HG03108 (cell line): Measurements from ENCODE around the gene RAB36.
"Not testable (repeated sequence)": the region's sequence is repeated elsewhere in the genome, so short reads cannot be mapped to it uniquely, and the experiment has no call there.

Source experiments
- ATAC-seq: cut with Tn5 transposase; IDR thresholded peaks from one replicate; pipeline ENCODE4 v1.9.1; 2021; ENCODE audit warnings: moderate library complexity; ENCODE audit not compliant: unreplicated experiment

Gene RAB36

DNA sequence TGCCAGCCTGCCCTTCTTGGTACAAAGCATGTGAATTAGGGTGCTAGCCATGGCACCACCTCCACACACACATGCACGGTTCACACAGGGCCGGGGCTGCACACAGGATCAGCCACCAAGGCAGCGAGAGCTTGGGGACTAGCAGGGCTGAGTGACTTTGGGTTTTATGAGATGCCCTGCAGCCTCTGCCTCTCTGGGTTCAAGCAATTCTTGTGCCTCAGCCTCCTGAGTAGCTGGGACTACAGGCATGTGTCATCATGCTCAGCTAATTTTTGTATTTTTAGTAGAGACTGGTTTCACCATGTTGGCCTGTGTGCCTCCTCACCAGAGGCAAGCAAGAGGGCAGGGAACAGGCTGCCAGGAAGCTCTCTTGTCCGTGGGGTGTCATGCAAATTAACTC, 8.3 kb upstream of the RAB36 start:
- not testable (repeated sequence) for ATAC-seq

DNA sequence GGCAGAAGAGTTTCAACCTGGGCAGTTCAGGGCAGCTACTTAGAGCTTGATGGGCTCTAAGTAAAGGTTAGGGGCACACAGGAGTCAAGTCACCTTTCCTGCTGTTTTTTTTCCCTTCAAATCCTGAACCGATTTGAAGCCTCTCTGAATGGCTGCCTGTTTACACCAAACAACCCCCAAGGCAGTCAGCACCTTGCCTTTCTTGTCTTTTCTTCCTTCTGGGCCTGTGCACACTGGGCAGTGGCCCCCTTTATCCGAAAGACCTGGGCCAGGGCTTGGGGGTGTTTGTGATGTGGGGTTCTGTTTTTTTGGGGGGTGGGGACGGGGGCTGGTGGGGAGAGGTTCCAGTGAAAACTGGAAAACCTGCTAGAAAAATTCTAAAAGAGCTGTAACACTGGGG, 7.8 kb upstream of the RAB36 start:
- no peak for ATAC-seq

DNA sequence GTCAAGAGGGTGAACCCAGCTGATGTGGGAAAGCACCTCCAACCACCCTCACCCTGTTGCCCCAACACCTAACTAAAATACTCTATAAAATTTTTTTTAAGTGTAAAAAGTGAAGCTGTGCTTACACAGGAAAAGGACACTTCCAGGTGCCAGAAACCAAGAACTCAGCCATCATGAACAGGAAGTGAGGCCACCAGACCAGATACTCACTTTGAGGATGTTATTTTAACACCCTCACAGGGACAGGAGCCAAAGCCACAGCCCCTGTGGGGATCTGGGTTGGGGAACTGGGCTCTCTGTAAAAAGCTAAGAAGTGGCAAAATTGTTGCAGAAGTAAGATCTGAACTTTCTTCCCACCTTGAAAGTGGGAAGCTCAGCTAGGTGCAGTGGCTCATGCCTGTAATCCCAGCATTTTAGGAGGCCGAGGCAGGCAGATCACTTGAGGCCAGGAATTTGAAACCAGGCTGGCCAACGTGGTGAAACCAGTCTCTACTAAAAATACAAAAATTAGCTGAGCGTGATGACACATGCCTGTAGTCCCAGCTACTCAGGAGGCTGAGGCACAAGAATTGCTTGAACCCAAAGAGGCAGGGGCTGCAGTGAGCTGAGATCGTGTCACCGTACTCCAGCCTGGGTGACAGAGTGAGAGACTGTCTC, 7.2 kb upstream of the RAB36 start:
- peak; percentile 46 for ATAC-seq

DNA sequence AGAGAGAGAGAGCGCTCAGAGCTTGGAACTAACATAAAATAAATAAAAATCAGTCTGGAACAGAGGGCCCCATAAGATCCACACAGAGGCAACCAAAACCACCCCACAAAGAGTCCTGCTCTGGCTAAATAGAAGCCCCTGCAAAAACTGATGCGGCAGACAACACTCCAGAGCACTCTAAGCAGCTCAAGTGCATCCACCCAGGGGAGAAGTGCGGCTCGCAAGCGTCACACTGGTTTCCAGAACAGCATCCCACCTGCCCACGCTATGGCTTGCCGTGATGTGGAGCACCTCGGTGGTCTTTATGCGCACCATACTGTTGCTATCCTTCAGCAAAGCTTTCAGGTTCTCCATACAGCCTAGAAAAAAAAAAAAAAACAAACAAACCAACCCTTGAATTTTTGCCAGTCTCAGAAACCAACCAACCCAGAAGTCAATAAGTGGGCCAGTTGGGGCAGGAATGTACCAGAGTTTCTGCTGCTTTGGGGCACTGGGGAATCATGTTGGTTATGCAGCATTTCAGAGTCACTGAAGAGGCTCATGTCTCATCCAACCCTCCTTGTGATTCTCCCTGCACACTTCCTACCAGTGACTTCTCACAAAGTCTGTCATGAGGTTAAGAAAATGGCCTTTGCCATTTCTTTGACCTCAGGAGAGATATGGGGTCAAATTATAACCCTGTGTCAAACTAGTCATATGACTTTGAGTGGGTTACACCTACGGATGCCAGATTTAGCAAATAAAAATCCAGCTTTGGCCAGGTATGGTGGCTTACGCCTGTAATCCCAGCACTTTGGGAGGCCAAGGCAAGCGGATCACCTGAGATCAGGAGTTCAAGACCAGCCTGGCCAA, 6.5 kb upstream of the RAB36 start:
- no peak for ATAC-seq

DNA sequence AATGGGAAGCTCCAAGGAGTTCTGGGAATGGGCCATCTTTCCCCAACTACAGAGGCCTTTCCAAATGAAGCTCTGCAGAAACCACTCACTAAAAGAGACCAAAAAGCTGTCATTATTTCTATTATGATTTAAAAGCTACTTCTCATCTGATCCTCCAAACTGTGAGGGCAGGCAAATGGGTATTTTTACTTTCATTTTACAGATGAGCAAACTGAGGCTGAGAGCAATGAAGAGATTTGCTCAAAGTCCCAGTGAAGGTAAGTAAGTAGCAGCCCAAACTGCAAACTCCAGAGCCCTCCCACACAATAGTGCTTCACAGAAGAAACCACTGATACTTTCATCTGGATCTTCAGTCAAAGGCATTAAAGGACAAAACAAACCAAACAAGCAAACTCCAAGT, 4.9 kb upstream of the RAB36 start:
- ATAC-seq = no peak

DNA sequence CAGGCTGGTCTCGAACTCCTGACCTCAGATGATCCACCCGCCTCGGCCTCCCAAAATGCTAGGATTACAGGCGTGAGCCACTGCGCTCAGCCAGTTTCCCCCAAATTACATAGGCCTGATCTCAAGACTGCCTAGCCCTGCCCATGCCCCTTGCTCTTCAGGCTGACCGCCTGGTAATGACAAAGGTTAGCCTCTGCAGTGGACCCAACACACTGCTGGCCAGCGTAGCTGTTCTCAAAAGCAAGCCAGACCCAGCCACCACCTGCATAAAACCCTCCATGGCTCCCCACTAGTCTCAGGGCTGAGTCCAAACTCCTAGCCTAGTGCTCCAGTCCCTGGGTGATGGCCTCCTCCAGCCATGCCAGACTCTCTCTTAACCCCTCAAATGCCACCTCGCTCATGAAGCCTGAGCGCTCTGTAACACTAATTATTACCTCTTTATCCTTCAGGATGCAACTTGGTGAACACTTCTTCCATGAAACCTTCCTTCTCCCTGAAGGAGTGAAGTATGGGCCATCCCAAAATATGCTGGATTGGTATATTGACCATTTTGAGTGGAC, 2.7 kb upstream of the RAB36 start:
- ATAC-seq = no peak

DNA sequence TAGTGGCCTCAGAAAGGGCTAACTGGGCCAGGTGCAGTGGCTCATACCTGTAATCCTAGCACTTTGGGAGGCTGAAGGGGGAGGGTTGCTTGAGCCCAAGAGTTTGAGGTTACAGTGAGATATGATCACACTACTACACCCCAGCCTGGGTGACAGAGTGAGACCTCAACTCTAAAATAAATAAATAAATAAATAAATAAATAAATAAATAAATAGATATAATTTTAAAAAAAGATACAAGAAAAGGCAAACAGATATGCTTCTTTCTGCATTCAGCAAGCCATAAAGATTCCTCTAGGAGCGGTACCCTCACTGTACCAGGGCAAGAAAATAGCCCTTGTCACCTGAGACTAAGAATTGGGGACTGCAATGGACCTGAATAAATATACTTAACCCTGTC, 2.2 kb upstream of the RAB36 start:
- no peak for ATAC-seq

DNA sequence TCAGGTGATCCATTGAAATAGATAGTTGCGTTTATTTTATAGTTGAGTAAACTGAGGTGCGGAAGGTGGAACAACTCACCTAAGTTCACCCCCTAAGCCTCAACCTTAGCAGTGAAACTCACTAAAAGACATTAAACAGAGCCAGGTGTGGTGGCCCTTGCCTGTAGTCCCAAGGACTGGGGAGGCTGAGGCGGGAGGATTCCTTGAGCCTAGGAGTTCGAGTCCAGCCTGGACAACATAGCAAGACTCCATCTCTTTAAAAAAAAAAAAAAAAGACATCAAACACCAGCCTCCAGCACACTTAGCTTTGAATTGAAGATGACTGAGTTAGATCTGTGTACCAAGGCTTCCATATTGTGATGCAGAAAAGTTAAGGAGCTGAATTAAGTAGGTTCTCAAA, 845 bp upstream of the RAB36 start:
- no peak for ATAC-seq

DNA sequence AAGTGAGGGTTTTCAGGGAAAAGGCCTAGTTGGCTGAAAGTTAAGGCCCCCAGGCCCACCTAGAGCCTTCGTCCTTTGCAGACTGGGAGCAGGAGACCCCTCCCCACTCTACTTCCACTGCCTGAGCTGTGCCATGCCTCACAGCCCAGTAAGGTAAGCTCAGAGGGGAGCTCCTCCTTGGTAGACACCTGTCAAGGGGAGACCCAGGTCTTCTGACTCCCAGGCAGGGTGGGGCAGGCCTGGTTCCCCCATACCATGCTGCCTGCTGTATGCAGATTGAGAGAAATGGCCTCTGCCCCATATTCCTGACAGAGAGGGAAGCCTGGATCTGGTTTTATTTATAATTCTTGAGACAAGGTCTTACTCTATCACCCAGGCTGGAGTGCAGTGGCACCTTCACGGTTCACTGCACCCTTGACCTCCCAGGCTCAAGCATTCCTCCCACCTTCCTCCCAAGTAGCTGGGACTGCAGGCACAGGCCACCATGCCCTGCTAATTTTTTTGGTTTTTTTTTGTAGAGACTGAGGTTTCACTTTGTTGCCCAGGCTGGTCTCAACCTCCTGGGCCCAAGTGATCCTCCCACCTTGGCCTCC, 697 bp downstream of the RAB36 start:
- ATAC-seq = no peak

DNA sequence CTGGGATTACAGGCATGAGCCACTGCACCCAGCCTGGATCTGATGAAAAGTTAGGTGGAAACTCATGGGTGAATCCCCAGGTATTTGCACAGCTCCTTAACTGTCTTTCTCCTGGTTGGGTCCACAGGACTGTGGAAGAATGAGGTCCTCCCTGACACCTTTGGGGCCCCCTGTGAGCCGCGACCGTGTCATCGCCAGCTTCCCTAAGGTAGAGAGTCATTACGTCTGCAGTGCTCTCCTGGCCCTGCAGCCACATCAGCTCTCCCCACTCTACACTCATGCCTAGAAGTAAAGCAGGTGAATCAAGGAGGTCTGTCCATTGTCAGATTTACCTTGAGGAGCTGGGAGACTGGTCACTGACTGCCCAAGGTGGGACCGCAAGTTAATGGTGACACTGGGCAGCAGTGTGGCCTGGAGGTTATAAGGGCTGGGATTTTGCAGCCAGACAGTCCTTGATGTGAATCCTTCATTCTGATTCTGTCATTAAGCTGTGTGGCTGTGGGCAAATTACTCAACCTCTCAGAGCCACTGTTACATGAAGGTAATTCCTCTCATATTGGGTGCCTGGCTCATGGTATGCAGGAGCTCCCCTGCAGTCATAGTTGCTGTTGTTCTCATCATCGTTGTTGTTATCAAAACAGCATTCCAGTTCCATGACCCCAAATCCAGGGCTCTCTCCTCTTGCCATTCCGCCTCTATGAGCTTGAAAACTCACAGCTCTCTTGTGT, 1.4 kb downstream of the RAB36 start:
- ATAC-seq = no peak

DNA sequence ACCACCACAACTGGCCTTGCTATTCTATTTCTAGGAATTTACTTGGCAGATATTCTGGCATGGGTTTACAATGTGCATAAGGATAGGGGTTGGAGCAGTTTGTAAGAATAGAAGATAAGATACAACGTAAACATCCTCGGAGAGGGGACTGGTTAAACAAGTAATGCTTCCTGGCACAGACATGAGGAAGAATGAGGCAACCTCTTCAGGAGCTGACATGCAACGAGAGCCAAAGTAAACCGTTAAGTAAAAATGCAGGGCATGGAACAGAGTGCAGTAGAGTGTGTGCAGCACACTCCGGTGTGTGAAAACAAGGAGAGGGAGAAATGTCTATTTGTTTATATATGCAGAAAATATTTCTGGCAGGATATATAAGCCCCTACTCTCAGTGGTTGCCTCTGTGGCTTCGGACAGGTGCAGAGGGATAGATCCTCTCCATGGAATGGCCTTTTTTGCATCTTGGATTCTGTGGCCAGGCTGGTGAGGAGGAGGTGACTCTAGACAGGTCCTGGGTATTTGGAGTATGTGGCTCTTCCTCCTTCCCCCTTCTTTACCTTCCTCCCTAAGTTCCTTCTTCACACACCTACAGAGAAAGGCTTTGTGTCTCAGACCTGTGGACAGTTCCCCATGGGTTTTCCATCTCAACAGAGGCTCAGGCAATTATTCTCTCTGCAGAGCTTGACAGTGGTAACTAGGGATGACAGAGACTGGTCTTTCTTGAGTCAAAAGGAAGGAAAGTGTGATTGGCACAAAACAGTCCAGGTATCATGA, 2.5 kb downstream of the RAB36 start:
- no peak for ATAC-seq

DNA sequence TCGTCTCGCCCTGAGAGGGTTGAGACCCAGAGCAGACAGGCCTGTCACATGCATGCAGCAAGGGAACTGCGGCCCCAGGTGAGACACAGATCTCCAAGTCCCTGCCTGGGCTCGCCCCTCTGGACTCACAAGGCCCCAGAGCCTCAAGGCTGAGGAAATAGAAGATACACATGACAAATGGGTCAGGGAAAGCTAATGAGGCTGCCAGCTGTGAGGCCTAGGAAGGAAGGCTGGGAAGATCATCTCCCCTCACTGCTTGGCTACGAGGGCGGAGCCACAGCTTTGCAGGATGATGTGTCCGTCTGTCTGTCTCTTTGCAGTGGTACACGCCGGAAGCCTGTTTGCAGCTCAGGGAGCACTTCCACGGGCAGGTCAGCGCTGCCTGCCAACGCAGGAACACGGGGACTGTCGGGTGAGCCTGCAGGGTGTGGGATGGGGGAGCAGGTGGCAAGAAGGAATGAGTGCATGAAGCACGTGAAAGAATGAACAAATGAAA, 4.5 kb downstream of the RAB36 start:
- no peak for ATAC-seq

DNA sequence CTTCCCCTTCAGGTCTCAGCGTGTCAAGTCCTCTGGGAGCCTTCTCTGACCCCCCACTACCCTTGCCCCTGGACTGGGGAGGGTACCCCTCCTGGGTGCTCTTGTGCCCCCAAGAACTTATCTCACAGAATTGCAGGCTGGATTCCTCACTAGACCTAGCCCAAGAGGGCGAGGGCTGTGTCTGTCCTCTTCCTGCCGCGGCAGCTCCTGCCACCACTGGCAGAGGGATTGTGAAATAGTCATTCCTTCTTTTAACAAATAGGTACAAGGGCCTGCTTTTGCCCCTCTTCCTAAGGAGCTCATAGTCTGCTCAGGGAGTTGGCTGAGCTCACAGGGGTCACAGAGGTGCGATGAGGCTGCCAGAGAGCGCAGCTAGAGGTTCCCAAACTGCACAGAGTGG, 5.5 kb downstream of the RAB36 start:
- no peak for ATAC-seq

DNA sequence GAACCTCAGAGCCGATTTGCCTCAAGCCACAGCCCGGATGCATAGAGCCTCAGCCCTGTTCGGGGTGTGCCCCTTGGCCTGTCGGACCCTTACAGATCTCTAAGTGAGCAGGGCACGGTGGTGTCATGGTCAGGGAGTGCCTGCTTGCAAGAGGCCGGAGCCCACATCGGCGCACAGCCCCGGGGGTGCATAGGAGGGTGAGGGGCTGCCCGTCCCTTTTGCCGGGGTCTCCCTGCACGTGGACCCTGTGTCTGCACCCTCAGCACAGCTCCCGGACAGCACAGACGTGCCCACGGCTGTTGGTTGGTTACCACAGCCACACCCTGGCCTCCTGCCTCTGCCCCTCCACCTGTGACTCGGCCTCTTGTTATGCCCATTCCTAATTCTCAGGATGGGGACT, 6.5 kb downstream of the RAB36 start:
- ATAC-seq = no peak

DNA sequence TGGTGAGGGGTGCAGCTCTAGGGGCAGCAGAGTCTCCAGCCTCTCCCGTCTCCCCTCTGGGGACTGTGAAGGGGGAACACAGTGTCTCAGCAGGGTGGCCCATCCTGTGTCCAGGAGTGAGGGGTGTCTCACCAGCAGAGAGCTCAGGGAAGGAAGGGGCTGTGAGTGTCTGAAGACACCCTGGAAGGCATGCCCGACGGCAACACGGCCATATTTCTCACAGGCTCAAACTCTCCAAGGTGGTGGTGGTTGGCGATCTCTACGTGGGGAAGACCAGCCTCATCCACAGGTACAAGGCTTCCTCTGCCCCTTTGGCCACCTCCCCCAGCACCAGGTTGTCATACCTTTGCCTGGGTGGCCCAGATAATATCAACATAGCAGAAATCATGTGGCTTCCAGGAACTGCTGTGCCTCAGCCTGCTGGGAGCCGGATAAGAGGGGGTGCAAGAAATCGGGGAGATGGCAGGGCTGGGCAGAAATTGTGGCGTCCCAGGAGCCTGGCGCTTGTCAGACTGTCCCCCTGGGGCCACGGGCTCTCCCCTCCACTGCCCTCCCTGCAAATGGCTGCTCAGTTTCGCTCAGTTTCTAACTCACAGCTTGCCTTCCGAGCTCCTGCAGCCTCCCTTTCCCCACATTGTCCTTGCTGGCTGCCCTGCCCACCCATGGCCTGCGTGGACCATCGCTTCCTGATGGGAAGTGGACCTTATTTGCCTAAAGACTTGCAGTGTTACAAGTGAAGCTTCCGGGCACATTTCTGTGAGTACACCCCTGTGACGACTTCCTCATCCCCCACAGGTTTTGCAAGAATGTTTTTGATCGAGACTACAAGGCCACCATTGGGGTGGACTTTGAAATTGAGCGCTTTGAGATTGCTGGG, 7.2 kb downstream of the RAB36 start:
- no peak for ATAC-seq

DNA sequence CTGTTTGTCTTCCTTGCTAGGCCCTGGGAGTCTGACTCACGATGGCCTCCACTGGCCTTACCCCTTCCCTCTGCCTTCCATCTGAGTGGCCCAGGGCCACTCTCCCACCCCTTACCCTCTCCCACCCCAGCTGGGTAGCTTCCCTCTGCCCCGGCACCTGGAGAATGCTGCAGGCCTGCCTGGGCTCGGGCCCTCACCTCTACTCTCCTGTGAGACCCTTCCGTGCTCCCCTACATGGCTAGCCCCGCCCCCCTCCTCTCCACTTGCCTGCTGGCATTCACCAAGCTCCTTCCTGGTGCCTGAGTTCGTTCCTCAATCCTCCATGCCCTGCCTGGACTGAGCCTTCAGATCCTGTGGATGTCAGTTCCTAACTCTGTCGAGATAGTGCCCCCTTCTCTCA, 8.7 kb downstream of the RAB36 start:
- no peak for ATAC-seq

DNA sequence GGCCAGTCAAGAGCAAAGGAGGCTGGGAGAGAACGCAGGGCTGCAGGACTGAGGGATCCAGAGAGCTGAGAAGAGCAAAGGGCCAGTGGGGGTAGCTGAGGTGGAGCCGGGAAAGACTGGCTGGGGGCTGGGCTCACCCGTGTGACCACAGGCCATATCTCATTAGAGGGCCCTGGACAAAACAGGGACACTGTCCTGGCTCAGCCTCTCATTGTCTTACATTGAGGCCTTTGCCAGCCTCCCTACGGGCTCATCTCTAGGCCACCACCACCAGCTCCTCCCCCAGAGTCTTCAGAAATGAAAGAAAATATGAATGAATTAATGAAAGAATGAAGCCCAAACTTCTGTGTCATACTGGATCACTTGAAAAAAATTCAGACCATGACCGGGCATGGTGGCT, 9.2 kb downstream of the RAB36 start:
- ATAC-seq = no peak

DNA sequence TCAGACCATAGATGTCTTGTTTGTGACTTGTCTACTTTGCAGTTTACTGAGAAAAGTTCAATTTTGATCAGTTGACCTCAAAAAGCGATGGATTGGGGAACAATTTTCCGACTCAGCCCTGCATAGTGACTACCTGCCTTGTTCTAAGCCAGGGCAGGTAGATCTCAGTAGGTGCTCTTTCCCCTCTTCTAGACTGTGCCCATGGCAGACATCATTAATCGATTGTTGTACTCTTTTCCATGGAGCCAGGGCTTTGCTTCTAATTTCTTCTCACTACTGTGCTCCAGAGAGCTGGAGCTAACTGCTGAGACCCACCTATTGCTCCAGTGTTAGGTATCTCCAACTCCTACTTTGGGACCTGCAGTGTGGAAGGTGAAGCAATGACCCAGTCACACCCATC, 9.9 kb downstream of the RAB36 start:
- ATAC-seq = no peak

DNA sequence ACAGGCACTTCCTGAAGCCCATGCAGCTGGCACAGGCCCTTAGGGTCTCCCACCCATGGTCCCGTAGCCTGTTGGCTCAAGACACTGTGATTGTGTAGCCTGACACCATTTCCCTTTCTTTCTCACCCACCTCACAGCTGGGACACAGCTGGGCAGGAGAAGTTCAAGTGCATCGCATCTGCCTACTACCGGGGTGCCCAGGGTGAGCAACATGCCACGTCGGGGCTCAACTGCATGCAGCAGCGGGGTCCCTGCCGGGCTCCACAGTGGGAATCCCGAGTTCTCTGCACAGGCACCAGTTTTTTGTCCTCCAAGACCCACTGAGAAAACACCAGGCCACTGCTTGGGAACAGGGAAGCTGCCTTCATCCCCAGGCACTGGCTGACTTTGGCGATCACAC, 10.6 kb downstream of the RAB36 start:
- no peak for ATAC-seq
